Motor neuron (in vitro differentiated cells): ENCODE results near the gene CREM. TPM values are rescaled to one million over a fixed set of nuclear protein-coding genes. Genes with fewer than 3 reads are reported as not detected.
A peak's percentile ranks its signal among the peaks of the same experiment; 100 is the strongest.

ENCODE experiments used
- ATAC-seq, 8 experiments: fragments of 200-7000 bp; cut with Tn5 transposase; replicated peaks in 6 of 8; 2 replicates each; pipeline ENCODE4 v1.8.0; 2021; ENCODE audit warnings: mild to moderate bottlenecking in 8 of 8, moderate library complexity in 8 of 8
- H3K27ac ChIP-seq, 2 donors: fragments of 250-450 bp; sonication (Bioruptor Pico); 2 replicates each; pipeline ENCODE4 v1.9.0; 2021; ENCODE audit warnings: antibody characterized with exemption in 2 of 2, mild to moderate bottlenecking in 2 of 2, moderate library complexity in 1 of 2
- H3K4me1 ChIP-seq, 2 donors: fragments of 250-450 bp; sonication (Bioruptor Pico); replicated peaks in 1 of 2; 2 replicates each; pipeline ENCODE4 v1.6.1; 2021; ENCODE audit warnings: antibody characterized with exemption in 2 of 2, mild to moderate bottlenecking in 2 of 2, moderate library complexity in 1 of 2
- H3K4me3 ChIP-seq, 5 donors: fragments of 250-450 bp; sonication (Bioruptor Pico); 2 replicates each; pipeline ENCODE4 v1.9.0; 2021; ENCODE audit warnings: antibody characterized with exemption in 5 of 5, mild to moderate bottlenecking in 5 of 5, moderate library complexity in 4 of 5
- WGBS, 10 experiments: fragments of 450-650 bp; shearing (Covaris generic); methylation state at CpG; one replicate each; pipeline ENCODE4 v1.0.0; 2022; 5-methylcytosine and 5-hydroxymethylcytosine counted together
- in situ Hi-C, 9 experiments: fragments of 400-800 bp; cut with MboI; loops; one replicate each; pipeline ENCODE4 v1.15.0; 2021; ENCODE audit warnings: low sequenced_read_pairs in 9 of 9, low pct_unique_long_range_greater_than_20kb in 2 of 9; ENCODE audit not compliant: unreplicated experiment in 9 of 9
- total RNA-seq, 8 experiments: library from RNA; unstranded; fragments of 300-600 nt; gene quantifications; 2 replicates each; pipeline versions ENCODE4 v1.2.3 to v1.2.4, GENCODE V29; 2022

Gene CREM
- total RNA-seq, 8 experiments from 2014 or later = 19.1 to 123 (median 26.4) TPM

GRCh38 chr10:35236739-35237138 is 110.1 kb downstream of the CREM start:
- WGBS, 10 experiments = 43 to 100% (median 68%) methylated on average over 1 to 3 of the region's 3 CpGs; no CpG with 5 or more reads in 2 of the 10 experiments
- in situ Hi-C loops = loop anchor here in 1 of 9 experiments (25.0 kb wide), 1 partner anchor 326 kb away; no protein-coding TSS in a partner anchor
- no peak for ATAC-seq
- Histone ChIP-seq H3K4me1 (no peaks in the 10 kb centered on the region), H3K27ac (no peak overlapping the region), H3K4me3 (no peak overlapping the region)

GRCh38 chr10:35237766-35238512 is 111.3 kb downstream of the CREM start:
- H3K27ac ChIP-seq = no peak overlapping the region
- ATAC-seq = peak in 5 of 8 experiments; percentile 23 to 73 (median 49)
- 47 to 100% (median 88%) methylated on average over 1 to 9 of the region's 15 CpGs; no CpG with 5 or more reads in 2 of the 10 experiments for WGBS, 10 experiments
- H3K4me3 ChIP-seq = no peak overlapping the region
- in situ Hi-C loops = loop anchor here in 1 of 9 experiments (25.0 kb wide), 1 partner anchor 324 kb away; no protein-coding TSS in a partner anchor
- H3K4me1 ChIP-seq = no peaks in the 10 kb centered on the region

- no peak overlapping the region for H3K27ac ChIP-seq
- WGBS, 10 experiments = 14 to 100% (median 50%) methylated on average over 1 to 2 of the region's 2 CpGs; no CpG with 5 or more reads in 1 of the 10 experiments
- no peak for ATAC-seq
- in situ Hi-C loops = loop anchor here in 1 of 9 experiments (25.0 kb wide), 1 partner anchor 318 kb away; no protein-coding TSS in a partner anchor
- H3K4me3 ChIP-seq = no peak overlapping the region
- no peaks in the 10 kb centered on the region for H3K4me1 ChIP-seq
Measured at GRCh38 chr10:35244549-35244948, 117.9 kb downstream of the CREM start.

GRCh38 chr10:35246770-35247343 is 120.2 kb downstream of the CREM start:
- in situ Hi-C loops = loop anchor here in 1 of 9 experiments (25.0 kb wide), 1 partner anchor 315 kb away; no protein-coding TSS in a partner anchor
- H3K4me1 ChIP-seq = no peaks in the 10 kb centered on the region
- H3K4me3 ChIP-seq = no peak overlapping the region
- 100% methylated on average over 1 of the region's 8 CpGs; no CpG with 5 or more reads in 9 of the 10 experiments for WGBS, 10 experiments
- no peak overlapping the region for H3K27ac ChIP-seq
- ATAC-seq = no peak

- Histone ChIP-seq H3K27ac (no peak overlapping the region), H3K4me1 (no peaks in the 10 kb centered on the region), H3K4me3 (no peak overlapping the region)
- in situ Hi-C loops = no loop called here
- ATAC-seq = no peak
- 33 to 100% (median 84%) methylated on average over 2 to 6 of the region's 6 CpGs for WGBS, 10 experiments
Measured at GRCh38 chr10:35251373-35252100, 124.9 kb downstream of the CREM start.

- no peaks in the 10 kb centered on the region for H3K4me1 ChIP-seq
- in situ Hi-C loops = no loop called here
- no peak for ATAC-seq
- WGBS, 10 experiments = 69 to 100% (median 81%) methylated on average over 1 to 3 of the region's 3 CpGs; no CpG with 5 or more reads in 1 of the 10 experiments
- no peak overlapping the region for H3K4me3 ChIP-seq
- H3K27ac ChIP-seq = no peak overlapping the region
Measured at GRCh38 chr10:35257057-35257983, 130.7 kb downstream of the CREM start.

- in situ Hi-C loops = no loop called here
- peak in 7 of 8 experiments; percentile 33 to 99 (median 70) for ATAC-seq
- WGBS, 10 experiments = 0 to 86% (median 35%) methylated on average over 2 to 3 of the region's 3 CpGs; no CpG with 5 or more reads in 2 of the 10 experiments
- H3K27ac ChIP-seq = no peak overlapping the region
- H3K4me3 ChIP-seq = no peak overlapping the region
- H3K4me1 ChIP-seq = no peaks in the 10 kb centered on the region
Measured at GRCh38 chr10:35259769-35260397, 133.2 kb downstream of the CREM start.

- ATAC-seq = no peak
- Histone ChIP-seq H3K27ac (no peak overlapping the region), H3K4me1 (no peaks in the 10 kb centered on the region), H3K4me3 (no peak overlapping the region)
- in situ Hi-C loops = no loop called here
- 89 to 100% (median 96%) methylated on average over 1 to 4 of the region's 5 CpGs; no CpG with 5 or more reads in 1 of the 10 experiments for WGBS, 10 experiments
Measured at GRCh38 chr10:35262436-35262835, 135.8 kb downstream of the CREM start.

Other genes with a start within 250 kb of the CREM start
- 10 to 100 TPM; 19.9 to 35.5 (median 30.2) TPM for gene CUL2, start 36.5 kb upstream of the CREM start, total RNA-seq
- 10 to 100 TPM; 24.8 to 57.1 (median 32.4) TPM for gene CCNY, start 209.7 kb downstream of the CREM start, total RNA-seq